GM12864 (cell line): ENCODE results near the gene ECI1.
"Not testable (repeated sequence)": the region's sequence is repeated elsewhere in the genome, so short reads cannot be mapped to it uniquely, and the experiment has no call there.

Experiments
- DNase-seq: peaks from one replicate; pipeline ENCODE4 v3.0.0-alpha.2; 2011; ENCODE audit warnings: low read depth
- H3K4me3 ChIP-seq: 2 replicates; pipeline ENCODE4 v1.5.1; 2011; ENCODE audit warnings: mild to moderate bottlenecking, low read depth, low read length, control low read depth
- CTCF ChIP-seq: IDR thresholded peaks from 2 replicates; pipeline ENCODE4 v1.5.1; 2011; ENCODE audit warnings: low read depth, mild to moderate bottlenecking, moderate library complexity, low read length, control low read depth, inconsistent platforms; ENCODE audit errors: missing control alignments

Gene ECI1

GRCh38 chr16:2273484-2273883 is 22.1 kb upstream of the ECI1 start:
- no peak overlapping the region for H3K4me3 ChIP-seq
- TF ChIP-seq CTCF = no peak
- DNase-seq = no peak

- H3K4me3 ChIP-seq = no peak overlapping the region
- no peak for TF ChIP-seq CTCF
- DNase-seq = no peak
Measured at GRCh38 chr16:2271848-2272461, 20.6 kb upstream of the ECI1 start.

- TF ChIP-seq CTCF = no peak
- no peak overlapping the region for H3K4me3 ChIP-seq
- no peak for DNase-seq
Measured at GRCh38 chr16:2270588-2271470, 19.4 kb upstream of the ECI1 start.

- DNase-seq = no peak
- H3K4me3 ChIP-seq = no peak overlapping the region
- no peak for TF ChIP-seq CTCF
Measured at GRCh38 chr16:2270070-2270462, 18.7 kb upstream of the ECI1 start.

- TF ChIP-seq CTCF = no peak
- H3K4me3 ChIP-seq = peak within 1 kb of the TSS; percentile 94
- DNase-seq = peak; percentile 86
Measured at GRCh38 chr16:2267913-2268666, 16.7 kb upstream of the ECI1 start, which contains the start of gene RNPS1. Gene RNPS1, minus strand, starts transcription at chr16:2268126. Its CDS starts 3,483 bp downstream, at chr16:2264643.

GRCh38 chr16:2267505-2267912 is 16.1 kb upstream of the ECI1 start:
- not testable (repeated sequence) for DNase-seq
- peak overlapping the region; percentile 94 for H3K4me3 ChIP-seq

- DNase-seq = not testable (repeated sequence)
- peak overlapping the region; percentile 94 for H3K4me3 ChIP-seq
Measured at GRCh38 chr16:2266887-2267286, 15.5 kb upstream of the ECI1 start.

GRCh38 chr16:2263026-2263425 is 11.6 kb upstream of the ECI1 start:
- not testable (repeated sequence) for H3K4me3 ChIP-seq, DNase-seq
